GM12878 (cell line): Measurements from ENCODE around the gene BRSK2.

Source experiments
- EZH2 ChIP-seq: IDR thresholded peaks from 2 replicates; pipeline ENCODE4 v1.6.1; 2012; ENCODE audit warnings: low read depth, mild to moderate bottlenecking, control low read depth, inconsistent platforms, low read length, borderline replicate concordance; ENCODE audit not compliant: control insufficient read depth
- POLR2A ChIP-seq: IDR thresholded peaks from 2 replicates; pipeline ENCODE4 v1.6.1; 2011; ENCODE audit warnings: low read depth, mild to moderate bottlenecking, low read length

DNA sequence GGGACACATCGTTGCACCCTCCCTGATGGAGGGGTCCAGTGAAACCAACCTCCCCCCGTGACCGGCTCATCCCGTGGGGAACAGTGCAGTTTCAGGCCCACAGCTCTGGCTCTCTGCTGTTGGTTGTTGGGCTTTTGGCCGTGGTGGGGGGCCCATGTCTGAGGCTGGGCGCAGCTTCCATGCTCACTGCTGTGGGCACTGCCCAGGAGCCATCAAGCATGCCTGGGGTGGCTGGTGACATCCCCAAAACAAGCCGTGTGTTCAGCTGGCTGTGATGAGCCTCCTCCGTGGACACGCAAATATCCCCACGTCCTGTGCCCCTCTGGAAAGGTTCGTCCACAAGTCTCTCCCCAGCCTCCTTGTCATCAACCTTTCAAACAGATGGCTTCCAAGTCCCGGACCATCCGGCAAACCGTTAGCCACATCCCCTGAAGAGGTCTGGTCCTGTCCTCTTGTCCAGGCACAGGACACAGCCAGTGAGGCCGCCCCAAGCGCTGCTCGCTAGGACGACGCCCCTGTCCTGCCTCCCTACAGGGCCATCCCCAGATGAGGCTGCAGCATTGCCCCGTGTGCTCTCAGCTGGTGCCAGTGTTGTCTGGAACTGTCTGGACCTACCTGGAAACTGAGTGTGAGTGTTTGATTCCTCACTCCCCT, 29.4 kb upstream of the BRSK2 start:
- TF ChIP-seq EZH2 (no peak), POLR2A (no peak)
